Measurements from ENCODE around the gene HSPA6.
"Not testable (repeated sequence)": the region's sequence is repeated elsewhere in the genome, so short reads cannot be mapped to it uniquely, and the experiment has no call there.

The HSPA6 gene

GRCh38 chr1:161523817-161524741, at the start of gene HSPA6:
TSS of gene HSPA6 (plus strand) at chr1:161524540. CDS start at chr1:161524659, 119 bp downstream.
- peak; percentile 87 for DNase-seq (ENCODE audit: low read depth)
- peak within 1 kb of the TSS; percentile 65 for H3K4me3 ChIP-seq (replicated peaks; ENCODE audit: low read depth, low read length)

- not testable (repeated sequence) for DNase-seq (ENCODE audit: low read depth)
Measured at GRCh38 chr1:161477711-161478110, 46.6 kb upstream of the HSPA6 start.

GRCh38 chr1:161478985-161479384, 45.4 kb upstream of the HSPA6 start:
- TF ChIP-seq CTCF (IDR thresholded peaks at IDR 0.05; ENCODE audit: low read length, missing control alignments), result no peak
- no peak overlapping the region for H3K4me3 ChIP-seq (replicated peaks; ENCODE audit: low read depth, low read length)
- no peak for DNase-seq (ENCODE audit: low read depth)

More at GRCh38 chr1:161477711-161478110, 46.6 kb upstream of the HSPA6 start:
- not testable (repeated sequence) for H3K4me3 ChIP-seq (replicated peaks; ENCODE audit: low read depth, low read length)

GRCh38 chr1:161480381-161481035, 43.8 kb upstream of the HSPA6 start:
- no peak overlapping the region for H3K4me3 ChIP-seq (replicated peaks; ENCODE audit: low read depth, low read length)
- no peak for TF ChIP-seq CTCF (IDR thresholded peaks at IDR 0.05; ENCODE audit: low read length, missing control alignments)
- no peak for DNase-seq (ENCODE audit: low read depth)

GRCh38 chr1:161481624-161482392, 42.5 kb upstream of the HSPA6 start:
- no peak for DNase-seq (ENCODE audit: low read depth)
- no peak for TF ChIP-seq CTCF (IDR thresholded peaks at IDR 0.05; ENCODE audit: low read length, missing control alignments)
- no peak overlapping the region for H3K4me3 ChIP-seq (replicated peaks; ENCODE audit: low read depth, low read length)

GRCh38 chr1:161482610-161483009, 41.7 kb upstream of the HSPA6 start:
- TF ChIP-seq CTCF (IDR thresholded peaks at IDR 0.05; ENCODE audit: low read length, missing control alignments), result no peak
- no peak for DNase-seq (ENCODE audit: low read depth)
- no peak overlapping the region for H3K4me3 ChIP-seq (replicated peaks; ENCODE audit: low read depth, low read length)

- H3K4me3 ChIP-seq (replicated peaks; ENCODE audit: low read depth, low read length), result no peak overlapping the region
- TF ChIP-seq CTCF (IDR thresholded peaks at IDR 0.05; ENCODE audit: low read length, missing control alignments), result no peak
- DNase-seq (ENCODE audit: low read depth), result no peak
Measured at GRCh38 chr1:161483361-161483760, 41.0 kb upstream of the HSPA6 start.

Measured in fibroblast of pulmonary artery (primary cell).